GM18858 (cell line): ENCODE measurements around the gene DEPP1.

ENCODE experiments used
- ATAC-seq: cut with Tn5 transposase; IDR thresholded peaks from one replicate; pipeline ENCODE4 v1.9.1; 2021; ENCODE audit not compliant: unreplicated experiment

Gene DEPP1

DNA sequence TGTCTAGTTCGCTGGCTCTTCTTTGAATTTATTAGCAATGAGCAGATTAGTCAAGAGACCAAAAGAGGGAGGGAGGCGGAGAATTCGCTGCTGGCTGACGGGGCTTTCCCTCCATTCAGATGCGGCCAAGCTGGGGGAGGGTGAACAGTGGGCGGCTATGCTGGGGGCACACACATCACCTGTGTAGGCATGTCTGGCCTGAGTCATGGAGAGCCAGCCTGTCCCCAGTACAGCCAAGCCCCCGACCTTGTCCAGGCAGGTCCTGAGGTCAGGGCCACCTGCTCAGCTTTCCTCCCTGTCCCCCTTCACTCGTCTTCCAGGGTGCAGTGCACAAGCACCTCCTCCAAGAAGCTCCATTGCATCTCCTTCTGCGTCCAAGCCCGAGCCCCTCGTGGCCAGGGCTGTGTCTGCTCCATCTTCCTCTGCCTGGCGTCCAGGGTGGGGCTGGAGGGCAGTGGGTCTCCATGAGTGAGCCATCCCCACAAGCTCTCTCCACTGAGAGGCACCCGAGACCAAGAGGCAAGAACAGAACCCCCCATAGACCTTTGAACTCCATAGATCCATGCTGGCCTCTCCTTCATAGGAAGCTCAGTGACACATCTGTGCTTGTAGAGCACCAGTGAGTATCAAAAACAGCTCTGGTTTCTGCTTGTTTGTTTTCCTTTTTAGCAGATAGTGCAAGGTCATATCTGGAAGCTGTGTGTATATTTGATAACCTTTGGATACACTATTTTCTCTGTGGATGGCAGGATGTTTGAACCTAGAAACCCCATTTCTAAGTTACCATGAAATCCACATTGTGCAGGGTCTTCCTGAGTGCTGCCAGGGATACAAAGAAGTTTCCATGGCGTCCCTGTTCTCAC, 1.9 kb upstream of the DEPP1 start:
- no peak for ATAC-seq

- ATAC-seq = no peak
These were observed 927 bp upstream of the DEPP1 start for GRCh38 chr10:44979281-44980191.

- ATAC-seq = no peak
These were observed 418 bp downstream of the DEPP1 start for GRCh38 chr10:44978213-44978569.

DNA sequence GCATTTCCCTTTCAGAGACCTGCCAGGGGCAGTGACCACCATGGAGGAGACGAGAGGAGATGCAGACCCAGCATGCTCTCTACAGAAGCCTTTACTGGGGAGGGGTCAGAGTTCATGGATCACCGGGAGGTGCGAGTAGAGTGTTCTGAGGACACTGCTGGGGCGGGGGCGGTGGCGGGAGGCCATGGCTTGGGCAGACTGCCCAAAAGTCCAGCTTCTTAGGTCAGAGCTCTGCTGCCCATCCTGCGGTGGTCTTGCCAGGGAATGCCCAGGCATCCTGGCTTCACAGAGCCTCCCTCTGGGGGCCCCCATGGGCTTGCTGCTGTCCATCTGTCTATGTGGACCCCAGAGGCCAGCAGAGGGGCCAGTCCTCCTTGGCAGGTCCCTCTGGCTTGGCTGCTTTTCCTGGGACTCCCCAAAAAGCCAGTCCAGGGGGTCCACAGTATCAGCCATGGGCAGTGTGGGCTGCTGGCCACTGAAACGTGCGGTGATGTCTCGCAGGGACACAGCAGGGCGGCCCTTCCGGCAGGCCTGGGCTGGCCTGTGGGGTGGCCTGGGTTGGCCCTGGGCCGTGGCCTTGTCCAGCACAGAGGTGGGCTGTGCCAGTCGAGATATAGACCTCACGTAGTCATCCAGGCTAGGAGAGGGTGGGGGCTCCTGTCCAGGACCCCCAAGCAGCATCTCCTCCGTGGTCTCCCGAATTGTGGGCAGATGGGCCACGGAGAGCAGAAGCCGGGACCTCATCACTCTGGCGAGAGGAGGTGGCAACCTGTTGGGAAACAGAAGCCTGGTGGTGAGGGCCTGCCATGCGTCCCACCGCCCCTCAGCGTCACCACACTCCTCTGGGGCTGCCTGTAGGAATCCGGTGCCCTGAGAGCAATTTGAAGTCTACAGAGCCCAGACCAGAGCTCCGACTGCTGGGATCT, 1.1 kb downstream of the DEPP1 start:
- ATAC-seq = no peak

DNA sequence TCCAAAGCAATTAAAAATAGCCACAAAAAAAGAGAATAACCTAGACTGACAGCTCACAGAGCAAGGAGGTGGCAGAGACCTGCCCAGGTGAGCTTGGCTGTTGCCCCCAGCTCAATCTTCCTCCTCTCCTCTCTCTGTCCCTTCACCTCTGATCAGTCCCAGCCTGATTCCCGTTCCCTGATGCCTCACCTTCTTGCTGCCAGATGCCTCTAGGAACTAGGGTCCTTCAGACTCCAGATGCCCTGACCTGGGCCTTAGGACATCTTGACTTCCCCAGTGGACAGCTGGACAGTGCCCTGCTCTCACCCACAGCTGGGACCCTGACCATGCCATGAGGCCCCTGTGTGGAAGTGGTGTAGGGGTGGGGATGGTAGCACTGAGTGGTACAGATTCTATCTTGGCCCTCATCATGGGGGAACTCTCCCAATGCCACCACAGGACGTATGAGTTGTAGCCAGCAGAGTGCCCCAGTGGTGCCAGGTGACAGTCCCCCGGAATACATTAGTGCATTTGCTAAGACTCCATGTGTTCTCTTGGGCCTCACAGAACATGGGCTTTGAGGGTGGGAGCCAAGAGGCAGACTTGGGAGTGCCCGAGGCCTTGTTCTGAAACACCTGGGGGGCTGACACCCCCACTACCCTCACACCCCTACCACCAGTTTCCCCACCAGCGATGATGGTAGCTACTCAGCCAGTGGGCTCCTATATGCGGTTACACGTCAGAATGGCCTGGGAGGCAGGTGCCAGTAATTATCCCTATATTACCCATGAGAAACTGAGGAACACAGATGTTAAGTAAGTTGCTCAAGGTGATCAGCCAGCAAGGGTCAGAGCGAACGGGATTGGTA, 2.0 kb downstream of the DEPP1 start:
- ATAC-seq = no peak

DNA sequence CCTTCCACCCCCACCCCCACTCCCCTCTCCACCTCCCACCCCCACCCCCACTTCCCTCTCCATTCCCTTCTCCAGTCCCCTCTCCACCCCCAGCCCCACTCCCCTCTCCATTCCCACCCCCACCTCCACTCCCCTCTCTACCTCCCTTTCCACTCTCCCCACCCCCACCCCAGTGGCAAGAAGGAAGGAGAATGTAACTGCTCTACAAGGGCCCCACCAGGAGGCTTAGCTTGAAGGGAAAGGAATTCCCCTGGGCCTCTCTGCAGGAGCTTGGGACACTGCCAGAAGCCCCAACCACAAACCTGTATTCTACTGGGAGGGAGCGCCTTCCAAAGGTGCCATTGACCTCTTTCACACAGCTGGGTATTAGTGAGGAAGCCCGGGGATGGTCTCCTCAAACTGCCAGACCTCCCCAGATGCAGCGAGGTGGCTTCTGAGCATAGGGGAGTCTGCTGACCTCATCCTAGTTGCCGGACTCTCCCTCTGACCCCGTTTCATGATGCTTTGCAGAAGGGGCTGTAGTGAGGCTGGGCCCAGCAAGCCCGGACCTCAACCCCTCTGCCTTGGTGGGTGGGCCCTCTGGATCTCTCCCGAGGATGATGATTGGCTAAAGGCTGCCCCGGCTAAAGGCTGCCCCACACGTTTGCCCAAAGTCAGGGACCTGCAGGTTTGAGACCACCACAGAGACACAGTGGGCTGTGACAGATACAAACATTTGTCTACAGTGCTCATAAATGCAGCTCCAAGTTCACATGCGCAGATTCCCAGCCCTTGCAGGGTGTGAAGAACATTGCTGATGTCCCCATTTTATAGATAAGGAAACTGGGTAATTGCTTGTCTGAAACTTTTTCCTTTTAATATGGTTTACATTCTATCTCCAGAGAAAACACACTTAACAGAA, 2.9 kb downstream of the DEPP1 start:
- ATAC-seq = no peak

- peak; percentile 53 for ATAC-seq
These were observed 3.8 kb downstream of the DEPP1 start for GRCh38 chr10:44974628-44975430.

DNA sequence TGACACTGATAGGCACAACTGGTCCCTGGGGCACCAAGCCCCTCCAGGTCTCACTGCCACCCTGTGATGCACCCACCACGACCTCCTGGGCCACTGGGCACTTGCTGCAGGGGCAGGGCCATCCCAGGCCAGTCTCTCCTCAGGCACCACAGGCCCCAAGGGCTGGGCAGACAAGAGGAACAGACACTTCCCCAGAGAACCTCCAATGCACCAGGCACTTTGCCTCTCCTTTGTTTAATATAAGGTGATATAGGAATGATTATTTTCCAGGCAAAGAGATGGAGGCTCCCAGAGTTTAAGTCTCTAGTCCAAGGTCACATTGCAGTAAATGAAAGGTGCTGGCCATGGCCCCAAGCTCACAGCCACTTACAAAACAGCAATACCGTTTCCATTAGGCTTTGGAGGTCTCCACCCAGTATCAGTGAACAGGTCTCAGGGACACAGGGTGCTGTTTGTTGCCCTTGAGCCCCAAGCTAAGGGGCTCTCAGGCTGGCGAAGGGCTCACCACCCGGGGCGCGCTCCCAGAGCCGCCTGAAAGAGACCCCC, 4.5 kb downstream of the DEPP1 start:
- no peak for ATAC-seq

- no peak for ATAC-seq
These were observed 5.1 kb downstream of the DEPP1 start for GRCh38 chr10:44973323-44974081.

DNA sequence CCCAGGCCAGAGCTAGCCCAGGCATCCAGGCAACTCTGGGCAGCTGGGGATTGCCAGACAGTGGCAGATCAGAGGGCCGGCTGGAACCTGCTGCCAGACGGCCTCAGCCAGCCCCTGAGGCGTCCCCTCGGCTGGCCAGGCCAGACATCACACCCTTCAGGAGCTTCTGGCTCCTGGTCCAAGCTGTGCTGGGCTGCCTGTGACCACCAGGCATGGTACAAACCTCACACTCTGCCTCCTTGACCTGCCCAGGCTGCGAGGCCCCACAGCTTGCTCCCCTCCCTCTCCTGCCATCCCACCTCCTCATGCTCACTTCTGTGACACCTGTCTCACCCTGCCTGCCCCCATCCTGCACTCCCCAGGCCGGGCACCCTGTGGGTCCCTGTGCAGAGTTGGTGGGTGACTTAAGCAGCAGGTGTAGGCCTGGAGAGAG, 5.7 kb downstream of the DEPP1 start:
- ATAC-seq = no peak

DNA sequence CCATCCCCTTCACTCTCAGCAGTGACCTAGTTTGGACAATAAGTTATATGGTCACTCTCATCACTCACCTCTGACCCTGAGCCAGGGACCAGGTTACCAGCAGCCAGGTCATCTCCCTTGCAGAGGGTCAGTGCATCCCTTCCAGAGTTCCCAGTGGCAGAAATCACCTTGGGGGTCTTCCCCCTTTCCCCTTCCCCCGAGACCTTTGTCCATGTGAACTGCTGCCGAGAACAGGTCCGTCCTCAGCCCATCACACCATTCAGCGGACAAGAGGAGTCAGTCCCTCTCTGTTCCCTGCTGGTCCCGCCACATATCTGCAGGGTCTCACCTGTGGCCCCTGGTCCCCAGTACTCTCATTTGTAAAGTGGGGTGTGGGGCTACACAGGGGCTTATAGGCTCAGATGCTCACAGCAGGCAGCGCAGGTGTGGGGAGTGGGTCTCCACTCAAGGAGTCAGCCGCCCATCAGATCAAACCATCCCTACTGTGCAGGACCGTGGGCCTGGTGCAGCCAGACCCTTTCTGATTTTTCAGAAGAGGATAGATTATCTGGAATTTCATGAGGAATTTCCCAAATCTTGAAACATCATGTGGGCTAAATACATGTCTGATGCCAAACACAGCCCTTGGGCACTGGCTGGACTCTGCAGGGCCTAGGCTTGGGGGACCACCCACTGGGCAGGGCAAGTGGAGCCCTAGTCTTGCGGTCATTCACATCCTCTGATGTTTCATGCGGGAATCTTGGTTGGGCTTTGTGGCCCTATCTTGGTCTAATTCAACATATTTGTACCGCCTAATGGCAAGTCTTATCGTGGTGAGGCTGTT, 6.5 kb downstream of the DEPP1 start:
- ATAC-seq = no peak

GRCh38 chr10:44971434-44971833, 7.2 kb downstream of the DEPP1 start:
- no peak for ATAC-seq

DNA sequence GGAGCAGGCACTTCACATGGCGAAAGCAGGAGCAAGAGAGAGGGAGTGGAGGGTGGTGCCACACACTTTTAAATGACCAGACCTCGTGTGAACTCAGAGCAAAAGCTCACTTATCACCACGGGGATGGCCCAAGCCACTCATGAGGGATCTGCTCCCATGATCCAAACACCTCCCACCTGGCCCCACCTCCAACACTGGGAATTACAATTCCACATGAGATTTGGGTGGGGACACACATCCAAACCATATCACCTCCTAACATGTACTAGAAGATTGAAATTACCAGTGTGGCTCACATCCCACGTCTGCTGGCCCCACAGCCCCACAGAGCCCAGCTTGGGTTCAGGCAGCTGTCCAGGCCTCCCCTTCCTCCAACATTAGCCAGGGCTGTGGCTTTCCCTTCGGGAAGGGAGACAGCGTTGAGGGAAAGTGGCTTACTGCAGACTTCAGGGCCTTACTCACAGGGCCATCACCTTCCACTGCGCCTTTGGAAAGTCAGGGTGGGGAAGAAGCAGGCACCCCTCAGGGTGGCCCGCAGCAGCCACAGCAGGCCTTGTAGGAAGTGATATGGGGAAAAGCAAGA, 7.7 kb downstream of the DEPP1 start:
- ATAC-seq = no peak

- ATAC-seq = no peak
These were observed 8.8 kb downstream of the DEPP1 start for GRCh38 chr10:44969854-44970253.

DNA sequence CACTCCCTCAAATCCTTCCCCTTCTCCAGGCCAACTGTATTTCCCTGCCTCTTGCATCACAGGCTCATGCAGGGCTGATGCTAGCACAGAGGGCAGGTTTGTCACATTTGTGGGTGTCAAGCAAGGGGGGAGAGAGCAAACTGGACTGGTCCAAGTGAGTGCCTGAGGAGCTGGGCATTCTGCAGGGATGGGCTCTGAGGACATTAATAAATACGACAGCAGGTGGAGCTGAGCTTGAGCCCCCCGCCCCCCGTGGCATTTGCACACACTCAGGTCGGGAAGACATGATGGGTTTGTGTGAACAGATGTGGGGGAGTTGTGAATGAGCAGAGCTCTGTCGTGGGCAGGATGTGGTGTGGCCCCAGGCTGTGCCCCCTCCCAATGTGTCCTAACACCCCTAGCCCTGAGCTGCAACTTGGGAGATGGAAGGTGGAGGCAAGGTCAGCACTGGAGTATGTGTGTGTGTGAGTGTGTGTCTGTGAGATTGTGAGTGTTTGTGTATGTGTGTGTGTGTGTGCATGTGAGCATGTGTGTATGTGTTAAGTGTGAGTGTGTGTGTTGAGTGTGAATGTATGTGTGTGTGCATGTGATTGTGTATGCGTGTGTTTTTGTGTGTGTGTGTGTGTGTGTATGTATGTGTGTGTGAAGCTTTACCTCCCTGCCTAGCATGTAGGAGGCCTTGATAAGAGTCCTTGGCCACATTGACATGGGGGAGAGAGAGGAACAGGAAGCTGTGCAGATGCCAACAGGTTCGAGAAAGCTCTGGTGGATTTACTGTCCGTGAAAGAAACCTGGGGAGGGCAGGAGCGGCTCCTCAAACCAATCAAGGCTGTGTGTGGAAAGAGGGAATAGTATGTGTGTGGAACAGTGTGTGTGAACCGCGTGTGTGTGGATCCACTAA, 9.9 kb downstream of the DEPP1 start:
- ATAC-seq = no peak
